Measurements from ENCODE around the gene DGKH.
"Not testable (repeated sequence)": the region's sequence is repeated elsewhere in the genome, so short reads cannot be mapped to it uniquely, and the experiment has no call there.

- not testable (repeated sequence) for TF ChIP-seq POLR2A, CTCF, EP300 (IDR thresholded peaks at IDR 0.05)
These were observed 115.5 kb downstream of the DGKH start for GRCh38 chr13:42163910-42164309.
